ENCODE measurements around the gene PCDHGA6.

PCDHGA6 gene

GRCh38 chr5:141360685-141361084, 13.0 kb upstream of the PCDHGA6 start:
- no peak overlapping the region for H3K27ac ChIP-seq
- no peak for TF ChIP-seq CTCF (conservative IDR thresholded peaks at IDR 0.05; ENCODE audit: low read depth)
- ChIA-PET POLR2A (ENCODE audit: low non-redundant PET) (no interaction called here), CTCF (interaction anchor here (0.6 to 2.7 kb wide), 9 partner anchors 9 to 258 kb away, joined by 3 to 16 read pairs (median 4); partner anchors contain the start of genes DIAPH1, PCDHGA1, PCDHGA10 and PCDHGB1)
- no peak for DNase-seq (ENCODE audit: low spot score)

DNA sequence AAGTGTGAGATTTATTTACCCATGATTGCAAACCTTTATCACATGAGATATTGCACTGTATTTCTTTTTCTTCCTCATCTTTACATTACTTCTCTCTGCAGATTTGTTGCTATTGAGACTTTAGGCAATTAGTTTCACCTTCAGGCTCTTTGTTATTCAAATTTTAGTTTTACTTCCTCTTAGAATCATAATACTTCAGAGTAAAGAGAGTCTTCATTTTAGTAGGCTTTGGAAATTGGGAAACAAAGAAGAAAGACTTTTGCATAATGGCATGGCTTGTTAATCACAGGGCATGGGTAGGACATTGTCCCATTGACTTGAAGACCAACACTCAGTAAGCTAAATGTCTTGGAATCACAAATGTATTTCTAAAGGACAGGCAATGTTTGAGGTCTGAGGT, 11.0 kb upstream of the PCDHGA6 start:
- ChIA-PET CTCF (no interaction called here), POLR2A (ENCODE audit: low non-redundant PET) (no interaction called here)
- no peak for DNase-seq (ENCODE audit: low spot score)
- no peak overlapping the region for H3K27ac ChIP-seq
- TF ChIP-seq CTCF (conservative IDR thresholded peaks at IDR 0.05; ENCODE audit: low read depth), result no peak

DNA sequence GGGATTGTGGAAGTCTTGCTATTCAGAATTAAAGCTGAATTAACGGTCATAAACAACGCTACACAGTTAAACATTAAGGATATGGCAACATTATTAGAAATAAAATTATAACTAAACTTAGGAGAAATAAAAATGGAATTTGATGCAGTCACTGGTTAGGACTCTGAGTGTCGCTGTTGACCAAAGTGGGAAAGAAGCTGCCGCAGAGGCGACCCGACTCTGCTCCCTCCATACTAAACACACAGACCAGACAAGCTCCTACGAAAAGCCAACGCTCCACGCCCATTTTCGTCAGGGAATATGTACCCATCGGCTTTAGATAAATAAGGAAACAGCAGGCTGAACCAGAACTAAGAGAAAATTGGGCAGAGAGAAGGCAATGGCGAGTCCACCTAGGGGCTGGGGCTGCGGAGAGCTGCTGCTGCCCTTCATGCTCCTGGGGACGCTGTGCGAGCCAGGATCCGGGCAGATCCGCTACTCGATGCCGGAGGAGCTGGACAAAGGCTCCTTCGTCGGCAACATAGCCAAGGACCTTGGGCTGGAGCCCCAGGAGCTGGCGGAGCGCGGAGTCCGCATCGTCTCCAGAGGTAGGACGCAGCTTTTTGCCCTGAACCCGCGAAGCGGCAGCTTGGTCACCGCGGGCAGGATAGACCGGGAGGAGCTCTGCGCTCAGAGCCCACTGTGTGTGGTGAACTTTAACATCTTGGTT, 9.6 kb upstream of the PCDHGA6 start, which contains the start of gene PCDHGA5:
TSS of gene PCDHGA5 (plus strand) at position 211 of the 709 bp plus-strand sequence. CDS start at position 380, 169 bp downstream.
- DNase-seq (ENCODE audit: low spot score), result no peak
- no peak within 1 kb of the TSS for H3K27ac ChIP-seq
- no peak for TF ChIP-seq CTCF (conservative IDR thresholded peaks at IDR 0.05; ENCODE audit: low read depth)
- POLR2A ChIA-PET (ENCODE audit: low non-redundant PET), result no interaction called here
- CTCF ChIA-PET, result interaction anchor here (0.6 to 1.0 kb wide), 4 partner anchors 10 to 1472 kb away, joined by 3 to 4 read pairs (median 4); partner anchors contain the start of gene PCDHGA6

DNA sequence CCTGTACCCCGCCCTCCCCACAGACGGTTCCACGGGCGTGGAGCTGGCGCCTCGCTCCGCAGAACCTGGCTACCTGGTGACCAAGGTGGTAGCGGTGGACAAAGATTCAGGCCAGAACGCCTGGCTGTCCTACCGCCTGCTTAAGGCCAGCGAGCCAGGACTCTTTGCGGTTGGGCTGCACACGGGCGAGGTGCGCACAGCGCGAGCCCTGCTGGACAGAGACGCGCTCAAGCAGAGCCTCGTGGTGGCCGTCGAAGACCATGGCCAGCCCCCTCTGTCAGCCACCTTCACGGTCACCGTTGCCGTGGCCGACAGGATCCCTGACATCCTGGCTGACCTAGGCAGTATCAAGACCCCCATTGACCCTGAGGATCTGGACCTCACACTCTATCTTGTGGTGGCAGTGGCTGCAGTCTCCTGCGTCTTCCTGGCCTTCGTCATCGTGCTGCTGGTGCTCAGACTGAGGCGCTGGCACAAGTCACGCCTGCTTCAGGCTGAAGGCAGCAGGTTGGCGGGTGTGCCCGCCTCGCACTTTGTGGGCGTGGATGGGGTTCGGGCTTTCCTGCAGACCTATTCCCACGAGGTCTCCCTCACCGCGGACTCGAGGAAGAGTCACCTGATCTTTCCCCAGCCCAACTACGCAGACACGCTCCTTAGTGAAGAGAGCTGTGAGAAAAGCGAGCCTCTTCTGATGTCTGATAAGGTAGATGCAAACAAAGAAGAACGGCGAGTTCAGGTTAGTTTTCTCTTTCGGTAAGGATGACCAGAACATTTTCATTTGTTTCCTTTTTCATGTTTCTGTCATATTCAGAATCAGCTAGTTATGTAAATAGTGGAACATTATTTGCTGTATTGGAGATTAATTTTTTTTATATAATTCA, 7.4 kb upstream of the PCDHGA6 start:
- POLR2A ChIA-PET (ENCODE audit: low non-redundant PET), result no interaction called here
- H3K27ac ChIP-seq, result no peak overlapping the region
- no peak for TF ChIP-seq CTCF (conservative IDR thresholded peaks at IDR 0.05; ENCODE audit: low read depth)
- CTCF ChIA-PET, result no interaction called here
- DNase-seq (ENCODE audit: low spot score), result no peak

GRCh38 chr5:141369994-141370848, 3.5 kb upstream of the PCDHGA6 start, which contains the start of gene PCDHGB3:
Gene PCDHGB3 (plus strand): TSS chr5:141370242. CDS start chr5:141370395, 153 bp downstream.
- POLR2A ChIA-PET (ENCODE audit: low non-redundant PET), result no interaction called here
- no peak within 1 kb of the TSS for H3K27ac ChIP-seq
- no peak for DNase-seq (ENCODE audit: low spot score)
- peak; percentile 32 for TF ChIP-seq CTCF (conservative IDR thresholded peaks at IDR 0.05; ENCODE audit: low read depth)
- CTCF ChIA-PET, result interaction anchor here (0.5 to 1.8 kb wide), 14 partner anchors 10 to 197 kb away, joined by 3 to 7 read pairs (median 4); partner anchors contain the start of genes PCDHB11, PCDHB14, PCDHGA2 and PCDHGB1

Data from RWPE1 (cell line).